ENCODE data around the gene TEX19. TPM values are rescaled to one million over a fixed set of nuclear protein-coding genes. Genes with fewer than 3 reads are reported as not detected.
A peak's percentile ranks its signal among the peaks of the same experiment; 100 is the strongest.

Gene TEX19
- total and polyA plus RNA-seq, 2 of the 4 experiments (the other 2 are of a cell fraction), result under 0.01 to 0.03 TPM

DNA sequence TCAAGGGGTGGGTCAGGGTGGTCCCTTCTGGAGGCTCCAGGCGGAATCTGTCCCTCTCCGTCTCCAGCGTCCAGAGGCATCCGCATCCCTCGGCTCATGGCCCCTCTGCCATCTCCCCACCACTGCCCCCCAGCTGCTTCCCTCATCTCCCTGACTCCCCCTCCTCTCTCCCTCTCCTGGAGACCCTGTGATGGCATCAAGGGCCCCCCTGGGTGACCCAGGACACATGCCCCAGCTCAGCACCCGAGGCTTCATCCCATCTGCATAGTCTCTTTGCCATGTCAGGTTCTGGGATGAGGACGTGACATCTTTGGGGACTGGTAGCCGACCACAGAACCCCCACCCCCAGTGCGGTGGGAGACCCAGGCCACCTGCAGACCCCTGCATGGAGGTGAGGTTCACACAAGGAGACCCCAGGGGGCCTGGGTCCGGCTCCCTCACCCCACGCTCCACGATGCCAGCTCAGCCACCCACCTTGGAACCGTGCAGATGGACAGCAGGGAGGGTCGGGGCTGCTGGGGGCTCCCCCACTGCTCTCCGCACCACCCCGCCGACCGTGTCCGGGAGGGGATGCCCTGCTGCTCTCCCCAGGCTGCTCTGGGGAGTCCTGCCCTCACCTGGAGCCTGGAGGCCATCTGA, 29.2 kb upstream of the TEX19 start:
- H4K20me1 ChIP-seq (ENCODE audit: insufficient read depth, low read length), result no peaks in the 10 kb centered on the region
- H3K79me1 ChIP-seq (ENCODE audit: low read depth in 1 of 2, low read length in 2 of 2), result 0 out of 4 replicates have a peak, but pooled peaks cover 0 to 3% of the 10 kb centered on the region in 2 experiments
- H4K8ac ChIP-seq (ENCODE audit: low read depth in 2 of 2, low read length in 2 of 2), result no peak overlapping the region
- peaks cover 10% of the 10 kb centered on the region for H3K27me3 ChIP-seq (ENCODE audit: control insufficient read depth, insufficient read depth, low read length)
- H3K4me1 ChIP-seq (ENCODE audit: control insufficient read depth, insufficient read depth, low read length), result peaks cover 21% of the 10 kb centered on the region
- H2BK5ac ChIP-seq (ENCODE audit: low read depth, low read length, poor library complexity, severe bottlenecking), result no peak overlapping the region
- DNase-seq (no peak), ATAC-seq (ENCODE audit: low read depth) (no peak)
- H2BK120ac ChIP-seq (ENCODE audit: low read depth, low read length), result no peak overlapping the region
- 73% methylated on average over 9 of the region's 19 CpGs; no CpG with 5 or more reads in 1 of the 2 experiments for WGBS, 2 experiments (ENCODE audit: extremely low coverage in 2 of 2, insufficient read length in 1 of 2)
- in situ Hi-C loops (cut with MboI; ENCODE audit: low sequenced_read_pairs), result no loop called here
- intact Hi-C loops (cut with micrococcal nuclease), result loop anchor here (10.0 kb wide), 1 partner anchor 295 kb away; the partner anchor contains the start of genes DCXR and RAC3
- H3K4me3 ChIP-seq (ENCODE audit: insufficient read depth, low read depth, low read length), result no peak overlapping the region
- TF ChIP-seq SMC3 (IDR thresholded peaks at IDR 0.05; ENCODE audit: low read depth, low read length) (no peak), RCOR1 (IDR thresholded peaks at IDR 0.05; ENCODE audit: insufficient replicate concordance, low read length) (no peak), BHLHE40 (IDR thresholded peaks at IDR 0.05; ENCODE audit: low read depth, low read length) (no peak), FOS (IDR thresholded peaks at IDR 0.05; ENCODE audit: low read depth, low read length) (no peak), MAZ (IDR thresholded peaks at IDR 0.05; ENCODE audit: borderline replicate concordance, low read depth, low read length) (no peak), RAD21 (IDR thresholded peaks at IDR 0.05; ENCODE audit: low read length) (no peak), RFX5 (IDR thresholded peaks at IDR 0.05; ENCODE audit: low read depth, low read length) (no peak), CEBPB (IDR thresholded peaks at IDR 0.05; ENCODE audit: low read depth, low read length) (no peak), MXI1 (IDR thresholded peaks at IDR 0.05; ENCODE audit: borderline replicate concordance, low read depth, low read length) (no peak), MAFK (IDR thresholded peaks at IDR 0.05; ENCODE audit: low read depth, low read length) (no peak), POLR2A (IDR thresholded peaks at IDR 0.05; ENCODE audit: low read depth, low read length) (no peak), NFE2L2 (IDR thresholded peaks at IDR 0.05; ENCODE audit: low read depth, low read length) (no peak), CHD1 (IDR thresholded peaks at IDR 0.05; ENCODE audit: low read depth, low read length) (no peak)
- TF ChIP-seq, protein P1, sequence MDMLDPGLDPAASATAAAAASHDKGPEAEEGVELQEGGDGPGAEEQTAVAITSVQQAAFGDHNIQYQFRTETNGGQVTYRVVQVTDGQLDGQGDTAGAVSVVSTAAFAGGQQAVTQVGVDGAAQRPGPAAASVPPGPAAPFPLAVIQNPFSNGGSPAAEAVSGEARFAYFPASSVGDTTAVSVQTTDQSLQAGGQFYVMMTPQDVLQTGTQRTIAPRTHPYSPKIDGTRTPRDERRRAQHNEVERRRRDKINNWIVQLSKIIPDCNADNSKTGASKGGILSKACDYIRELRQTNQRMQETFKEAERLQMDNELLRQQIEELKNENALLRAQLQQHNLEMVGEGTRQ (IDR thresholded peaks at IDR 0.05; ENCODE audit: low read depth, low read length), result no peak
- TF ChIP-seq, protein P2, sequence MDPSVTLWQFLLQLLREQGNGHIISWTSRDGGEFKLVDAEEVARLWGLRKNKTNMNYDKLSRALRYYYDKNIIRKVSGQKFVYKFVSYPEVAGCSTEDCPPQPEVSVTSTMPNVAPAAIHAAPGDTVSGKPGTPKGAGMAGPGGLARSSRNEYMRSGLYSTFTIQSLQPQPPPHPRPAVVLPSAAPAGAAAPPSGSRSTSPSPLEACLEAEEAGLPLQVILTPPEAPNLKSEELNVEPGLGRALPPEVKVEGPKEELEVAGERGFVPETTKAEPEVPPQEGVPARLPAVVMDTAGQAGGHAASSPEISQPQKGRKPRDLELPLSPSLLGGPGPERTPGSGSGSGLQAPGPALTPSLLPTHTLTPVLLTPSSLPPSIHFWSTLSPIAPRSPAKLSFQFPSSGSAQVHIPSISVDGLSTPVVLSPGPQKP (IDR thresholded peaks at IDR 0.05; ENCODE audit: borderline replicate concordance, low read depth, low read length), result no peak
- TF ChIP-seq, protein P3, sequence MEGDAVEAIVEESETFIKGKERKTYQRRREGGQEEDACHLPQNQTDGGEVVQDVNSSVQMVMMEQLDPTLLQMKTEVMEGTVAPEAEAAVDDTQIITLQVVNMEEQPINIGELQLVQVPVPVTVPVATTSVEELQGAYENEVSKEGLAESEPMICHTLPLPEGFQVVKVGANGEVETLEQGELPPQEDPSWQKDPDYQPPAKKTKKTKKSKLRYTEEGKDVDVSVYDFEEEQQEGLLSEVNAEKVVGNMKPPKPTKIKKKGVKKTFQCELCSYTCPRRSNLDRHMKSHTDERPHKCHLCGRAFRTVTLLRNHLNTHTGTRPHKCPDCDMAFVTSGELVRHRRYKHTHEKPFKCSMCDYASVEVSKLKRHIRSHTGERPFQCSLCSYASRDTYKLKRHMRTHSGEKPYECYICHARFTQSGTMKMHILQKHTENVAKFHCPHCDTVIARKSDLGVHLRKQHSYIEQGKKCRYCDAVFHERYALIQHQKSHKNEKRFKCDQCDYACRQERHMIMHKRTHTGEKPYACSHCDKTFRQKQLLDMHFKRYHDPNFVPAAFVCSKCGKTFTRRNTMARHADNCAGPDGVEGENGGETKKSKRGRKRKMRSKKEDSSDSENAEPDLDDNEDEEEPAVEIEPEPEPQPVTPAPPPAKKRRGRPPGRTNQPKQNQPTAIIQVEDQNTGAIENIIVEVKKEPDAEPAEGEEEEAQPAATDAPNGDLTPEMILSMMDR (conservative IDR thresholded peaks at IDR 0.05; ENCODE audit: low read depth, low read length), result no peak
- no peaks in the 10 kb centered on the region for H3K36me3 ChIP-seq (ENCODE audit: control insufficient read depth, insufficient read depth, low read length)
- CTCF ChIA-PET, result no interaction called here
- no peak overlapping the region for H3K14ac ChIP-seq (replicated peaks; ENCODE audit: low read depth, low read length)
- no peak overlapping the region for H3K56ac ChIP-seq (ENCODE audit: extremely low read depth, insufficient read depth, low read length)
- no peak overlapping the region for H3K27ac ChIP-seq (ENCODE audit: insufficient read depth, low read length)
- peak overlapping the region; percentile 12; the same call in 1 of the 2 replicates for H3K4me2 ChIP-seq (ENCODE audit: low read depth, low read length)
- no peak overlapping the region for H2BK20ac ChIP-seq (ENCODE audit: low read depth, low read length)
- no peak overlapping the region for H3K23ac ChIP-seq (ENCODE audit: low read depth, low read length)
- no peak overlapping the region for H2BK15ac ChIP-seq (ENCODE audit: low read depth, low read length)
- dilution Hi-C loops (cut with HindIII; ENCODE audit: low sequenced_read_pairs, unreplicated experiment), result no loop called here
- H3K9me1 ChIP-seq (ENCODE audit: insufficient read depth, low read length), result no peaks in the 10 kb centered on the region
- no peak overlapping the region for H2AK9ac ChIP-seq (replicated peaks; ENCODE audit: low read depth, low read length, poor library complexity)
- no peak overlapping the region for H3K18ac ChIP-seq (ENCODE audit: low read depth, low read length)
- no peak overlapping the region for H2AK5ac ChIP-seq (ENCODE audit: low read depth, low read length)
- H3K4ac ChIP-seq (ENCODE audit: low read depth, low read length), result no peak overlapping the region
- no peak overlapping the region for H2AFZ ChIP-seq (replicated peaks; ENCODE audit: low read length, poor library complexity)
- no peak overlapping the region for H4K5ac ChIP-seq (ENCODE audit: low read depth, low read length)
- H3K9ac ChIP-seq (ENCODE audit: low read depth, low read length), result no peak overlapping the region
- POLR2A ChIA-PET (ENCODE audit: unreplicated experiment), result no interaction called here
- no peak overlapping the region for H4K91ac ChIP-seq (ENCODE audit: insufficient read depth, low read depth, low read length)
- H3K9me3 ChIP-seq (ENCODE audit: control insufficient read depth, insufficient read depth, low read length), result no peaks in the 10 kb centered on the region
- BruUV-seq (replicated peaks), result no TSS peak

Measured in IMR-90 (cell line).